Mucosa of stomach (tissue), 1 donor: ENCODE data around the gene PPARD.
A peak's percentile ranks its signal among the peaks of the same experiment; 100 is the strongest.

Source experiments
- H3K27me3 ChIP-seq: one replicate; pipeline ENCODE4 v1.7.0; 2013; ENCODE audit warnings: mild to moderate bottlenecking, low read length; ENCODE audit not compliant: control insufficient read depth, insufficient read depth
- H3K36me3 ChIP-seq: one replicate; pipeline ENCODE4 v1.7.0; 2013; ENCODE audit warnings: low read length; ENCODE audit not compliant: control insufficient read depth, insufficient read depth
- H3K4me1 ChIP-seq: one replicate; pipeline ENCODE4 v1.7.0; 2013; ENCODE audit warnings: mild to moderate bottlenecking, low read length; ENCODE audit not compliant: control insufficient read depth, insufficient read depth
- H3K4me3 ChIP-seq: one replicate; pipeline ENCODE4 v1.7.0; 2013; ENCODE audit warnings: low read length
- H3K9ac ChIP-seq: one replicate; pipeline ENCODE4 v1.7.0; 2013; ENCODE audit warnings: mild to moderate bottlenecking, low read length, moderate library complexity
- H3K9me3 ChIP-seq: one replicate; pipeline ENCODE4 v1.7.0; 2013; ENCODE audit warnings: mild to moderate bottlenecking, low read length, moderate library complexity; ENCODE audit not compliant: control insufficient read depth
- donor health status: Pancreatic carcinoma.

Gene PPARD

DNA sequence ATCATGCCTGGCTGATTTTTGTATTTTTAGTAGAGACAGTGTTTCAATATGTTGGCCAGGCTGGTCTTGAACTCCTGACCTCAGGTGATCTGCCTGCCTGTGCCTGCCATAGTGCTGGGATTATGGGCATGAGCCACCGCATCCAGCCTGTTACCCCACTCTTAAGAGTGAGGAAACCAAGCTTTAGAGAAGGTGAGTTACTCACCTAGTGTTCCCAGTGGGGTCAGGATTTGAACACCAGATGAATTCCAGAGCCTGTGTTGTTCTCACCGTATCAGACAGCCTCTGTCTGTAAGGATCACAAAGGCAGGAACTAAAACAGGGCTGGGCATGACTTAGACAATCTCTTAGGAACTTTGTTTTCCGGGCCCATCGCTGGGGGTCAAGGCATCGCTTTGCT lies 100.3 kb downstream of the PPARD start:
- Histone ChIP-seq H3K27me3 (no peaks in the 10 kb centered on the region), H3K9ac (no peak overlapping the region), H3K36me3 (no peaks in the 10 kb centered on the region), H3K4me3 (no peak overlapping the region), H3K9me3 (no peaks in the 10 kb centered on the region), H3K4me1 (no peaks in the 10 kb centered on the region)

DNA sequence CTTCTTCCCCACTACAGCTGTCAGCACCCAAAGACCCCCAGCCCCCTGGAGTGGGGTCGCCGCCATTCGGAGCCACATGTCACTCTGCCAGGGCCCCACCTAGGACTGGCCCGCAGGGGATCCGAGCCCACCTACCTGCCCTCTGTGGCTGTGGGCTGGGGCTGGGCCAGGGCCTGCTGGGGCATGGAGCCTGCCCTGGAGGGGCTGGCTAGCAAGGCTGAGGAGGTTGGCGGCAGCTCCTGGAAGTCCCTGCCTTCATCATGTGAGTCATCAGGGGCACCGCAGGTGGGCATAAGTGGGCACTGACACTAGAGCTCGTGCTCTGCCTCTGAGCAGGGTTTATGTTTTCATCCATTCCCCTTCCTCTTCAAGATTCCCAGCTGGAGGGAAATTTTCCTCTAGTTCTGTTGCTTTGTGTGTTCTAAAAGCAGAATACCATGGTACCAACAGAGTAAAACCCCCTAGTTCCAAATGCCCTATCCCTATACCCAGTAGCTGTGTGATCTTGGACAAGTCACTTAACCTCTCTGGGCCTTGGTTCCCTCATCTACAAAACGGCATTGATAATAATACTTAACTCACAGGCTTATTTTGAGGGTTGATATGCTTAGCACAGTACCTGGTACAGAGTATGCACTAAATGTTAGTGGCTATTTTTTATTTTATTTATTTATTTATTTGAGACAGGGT lies 101.1 kb downstream of the PPARD start:
- Histone ChIP-seq H3K4me1 (no peaks in the 10 kb centered on the region), H3K36me3 (no peaks in the 10 kb centered on the region), H3K4me3 (no peak overlapping the region)

DNA sequence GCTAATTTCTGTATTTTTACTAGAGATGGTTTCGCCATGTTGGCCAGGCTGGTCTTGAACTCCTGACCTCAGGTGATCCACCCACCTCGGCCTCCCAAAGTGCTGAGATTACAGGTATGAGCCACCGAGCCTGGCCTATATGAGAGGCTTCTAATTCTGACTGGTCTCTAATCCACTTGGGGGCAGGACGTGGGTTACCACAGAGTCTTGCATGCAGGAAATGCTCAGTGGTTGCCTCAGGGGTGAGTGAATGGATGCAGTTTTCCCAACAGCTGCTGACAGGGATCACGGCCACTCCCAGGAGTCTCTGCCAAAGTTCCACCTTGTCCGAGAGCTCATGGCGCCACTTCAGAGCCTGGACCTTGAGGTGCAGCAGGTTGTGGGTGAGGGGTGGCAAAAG lies 103.3 kb downstream of the PPARD start:
- H3K9me3 ChIP-seq: no peaks in the 10 kb centered on the region
- no peaks in the 10 kb centered on the region for H3K36me3 ChIP-seq

More for the DNA sequence above, 101.1 kb downstream of the PPARD start:
- H3K9ac ChIP-seq: no peak overlapping the region
- H3K9me3 ChIP-seq: no peaks in the 10 kb centered on the region
- no peaks in the 10 kb centered on the region for H3K27me3 ChIP-seq

DNA sequence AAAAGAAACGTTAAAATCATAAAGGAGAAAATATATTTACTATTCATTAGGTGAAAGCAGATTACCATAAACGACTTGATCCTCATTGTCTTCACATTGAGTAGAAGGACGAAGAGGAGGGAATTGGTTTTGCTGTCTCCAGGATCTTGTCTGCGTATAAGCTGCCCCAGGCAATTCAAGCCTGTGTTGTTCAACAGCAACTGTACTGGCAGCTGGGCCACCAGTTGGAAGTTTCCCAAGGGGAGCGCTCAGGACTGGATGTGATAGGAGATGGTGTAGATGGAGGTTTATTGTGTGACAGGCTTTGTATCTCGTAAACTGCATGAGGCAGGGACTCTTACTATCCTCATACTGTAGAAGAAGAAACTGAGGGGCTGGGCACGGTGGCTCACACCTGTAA lies 105.8 kb downstream of the PPARD start:
- Histone ChIP-seq H3K4me3 (no peak overlapping the region), H3K9me3 (no peaks in the 10 kb centered on the region), H3K27me3 (no peaks in the 10 kb centered on the region), H3K9ac (no peak overlapping the region), H3K4me1 (peaks cover 13% of the 10 kb centered on the region), H3K36me3 (no peaks in the 10 kb centered on the region)

More for the DNA sequence above, 103.3 kb downstream of the PPARD start:
- Histone ChIP-seq H3K9ac (no peak overlapping the region), H3K27me3 (no peaks in the 10 kb centered on the region), H3K4me3 (no peak overlapping the region), H3K4me1 (no peaks in the 10 kb centered on the region)

DNA sequence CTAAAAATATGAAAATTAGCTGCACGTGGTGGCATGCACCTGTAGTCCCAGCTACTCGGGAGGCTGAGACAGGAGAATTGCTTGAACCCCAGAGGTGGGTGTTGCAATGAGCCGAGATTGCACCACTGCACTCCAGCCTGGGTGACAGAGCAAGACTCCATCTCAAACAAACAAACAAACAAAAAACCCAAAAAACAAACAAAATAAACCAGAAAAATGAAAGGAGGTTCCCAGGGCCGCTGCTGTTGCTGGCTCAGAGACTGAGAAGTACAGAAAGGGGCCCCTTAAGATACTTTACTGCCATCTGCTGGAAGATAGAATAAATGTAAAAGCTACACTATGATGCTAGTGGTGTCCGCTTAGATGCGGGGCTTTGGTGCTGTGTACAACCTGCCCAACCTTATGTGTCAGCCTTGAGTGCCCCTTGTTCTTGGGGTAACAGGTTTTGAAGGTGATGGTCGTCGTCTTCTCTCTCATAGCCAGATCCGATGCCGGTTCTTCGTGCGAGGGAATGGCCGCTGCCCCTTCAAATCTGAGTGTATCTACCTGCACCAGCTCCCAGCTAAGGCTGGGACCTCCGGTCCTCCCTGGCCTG lies 107.0 kb downstream of the PPARD start:
- no peaks in the 10 kb centered on the region for H3K36me3 ChIP-seq

DNA sequence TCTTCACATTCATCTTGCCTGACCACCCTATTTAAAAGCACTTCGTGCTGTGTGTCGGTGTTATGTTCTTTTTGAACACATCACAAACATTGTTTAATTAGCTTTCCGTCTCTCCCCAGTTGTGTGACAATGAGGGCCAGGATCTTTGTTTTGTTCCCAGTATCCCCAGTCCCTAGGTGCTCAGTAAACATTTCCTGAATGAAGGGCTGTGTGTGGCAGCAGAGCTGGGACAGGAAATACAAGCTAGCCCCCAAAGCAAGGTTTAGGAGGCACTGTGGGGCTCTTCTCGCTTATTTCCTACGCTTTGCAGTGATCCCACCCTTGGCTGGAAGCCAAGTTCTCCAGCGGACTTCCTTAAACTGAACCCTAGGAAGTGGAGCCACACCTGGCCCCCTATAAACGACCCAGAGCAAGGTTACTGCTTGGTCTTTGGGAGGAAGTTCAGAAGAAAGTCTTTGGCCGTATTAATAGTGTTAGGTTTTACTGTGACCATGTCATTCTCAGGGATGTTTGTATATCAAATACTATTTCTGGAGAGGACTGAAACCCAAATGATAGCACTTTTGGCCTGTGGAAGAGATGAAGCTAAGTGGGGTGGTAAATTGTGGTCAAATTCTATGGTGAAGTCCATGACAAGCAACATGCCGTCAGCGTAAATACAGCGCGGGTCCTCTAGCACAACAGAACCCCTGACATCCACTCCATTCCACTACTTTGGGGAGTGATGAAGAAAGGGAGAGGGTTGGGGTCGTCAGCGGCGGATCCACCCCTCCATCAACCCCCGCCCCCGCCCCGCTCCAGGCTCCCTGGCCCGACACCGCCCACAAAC lies 109.2 kb downstream of the PPARD start:
- no peaks in the 10 kb centered on the region for H3K9me3 ChIP-seq
- no peak overlapping the region for H3K9ac ChIP-seq
- H3K36me3 ChIP-seq: no peaks in the 10 kb centered on the region
- H3K4me1 ChIP-seq: peaks cover 17% of the 10 kb centered on the region
- no peak overlapping the region for H3K4me3 ChIP-seq
- H3K27me3 ChIP-seq: no peaks in the 10 kb centered on the region

More for the DNA sequence above, 107.0 kb downstream of the PPARD start:
- H3K9me3 ChIP-seq: no peaks in the 10 kb centered on the region
- H3K9ac ChIP-seq: no peak overlapping the region
- no peak overlapping the region for H3K4me3 ChIP-seq
- no peaks in the 10 kb centered on the region for H3K27me3 ChIP-seq
- peaks cover 17% of the 10 kb centered on the region for H3K4me1 ChIP-seq

DNA sequence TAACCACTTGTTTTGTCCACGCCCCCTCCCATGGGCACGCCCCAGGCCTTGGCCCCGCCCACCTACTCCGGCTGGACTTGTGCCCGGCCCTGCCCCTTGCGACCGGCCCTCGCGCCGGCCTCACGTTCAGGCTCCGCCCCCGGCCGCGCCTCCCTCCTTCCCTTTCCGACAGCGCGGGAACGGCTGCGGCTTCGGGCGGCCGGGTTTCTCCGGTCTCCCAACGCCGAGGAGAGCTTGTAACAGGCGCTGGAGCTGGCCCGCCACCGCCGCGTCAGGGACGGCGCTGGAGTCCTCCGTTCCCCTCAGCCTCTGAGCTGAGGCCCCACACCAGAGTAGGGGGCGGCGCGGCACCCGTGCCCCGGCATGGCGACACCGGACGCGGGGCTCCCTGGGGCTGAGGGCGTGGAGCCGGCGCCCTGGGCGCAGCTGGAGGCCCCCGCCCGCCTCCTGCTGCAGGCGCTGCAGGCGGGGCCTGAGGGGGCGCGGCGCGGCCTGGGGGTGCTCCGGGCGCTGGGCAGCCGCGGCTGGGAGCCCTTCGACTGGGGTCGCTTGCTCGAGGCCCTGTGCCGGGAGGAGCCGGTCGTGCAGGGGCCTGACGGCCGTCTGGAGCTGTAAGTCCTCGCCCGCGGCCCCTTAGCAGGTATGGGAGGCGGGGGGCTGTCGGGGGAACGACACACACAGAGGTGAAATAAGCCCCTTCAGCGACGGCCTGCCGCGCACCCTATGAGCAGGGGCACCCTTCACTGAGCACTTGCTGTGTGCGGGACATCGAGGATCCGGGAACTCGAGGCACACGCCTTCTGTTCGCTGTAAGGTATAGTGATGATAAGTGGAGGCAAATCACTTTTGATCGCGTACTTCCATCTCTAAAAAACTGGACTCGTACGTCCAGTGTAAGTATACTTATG lies 110.1 kb downstream of the PPARD start, which contains the start of gene FANCE:
Gene FANCE (plus strand): TSS at position 156 of the 908 bp plus-strand sequence. CDS start 208 bp downstream, at position 364.
- Histone ChIP-seq H3K9me3 (no peaks in the 10 kb centered on the region), H3K36me3 (no peaks in the 10 kb centered on the region), H3K9ac (peak within 1 kb of the TSS; percentile 33), H3K27me3 (no peaks in the 10 kb centered on the region), H3K4me1 (peaks cover 17% of the 10 kb centered on the region), H3K4me3 (no peak within 1 kb of the TSS)

DNA sequence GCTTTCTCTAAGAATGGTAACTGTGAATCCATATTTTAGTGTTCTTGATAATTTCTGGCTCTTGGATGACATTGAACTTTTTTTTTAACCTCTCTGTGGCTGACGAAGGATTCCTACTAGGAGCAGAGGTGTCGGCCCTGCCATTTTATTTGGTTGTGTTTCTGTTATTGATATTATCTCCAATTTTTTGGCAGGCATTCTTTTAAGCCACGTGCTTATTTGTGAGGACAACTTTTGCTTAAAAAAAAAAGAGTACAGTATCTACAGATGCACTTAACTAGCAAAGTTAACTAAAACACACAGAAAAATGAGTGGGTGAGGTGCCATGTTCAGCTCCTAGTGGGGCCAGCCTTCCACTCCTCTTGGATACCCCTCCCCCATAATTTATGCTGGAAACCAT lies 110.9 kb downstream of the PPARD start:
- Histone ChIP-seq H3K4me3 (no peak overlapping the region), H3K27me3 (no peaks in the 10 kb centered on the region), H3K36me3 (no peaks in the 10 kb centered on the region), H3K9ac (no peak overlapping the region), H3K4me1 (peaks cover 17% of the 10 kb centered on the region), H3K9me3 (no peaks in the 10 kb centered on the region)

- H3K4me1 ChIP-seq: peaks cover 17% of the 10 kb centered on the region
- H3K9me3 ChIP-seq: no peaks in the 10 kb centered on the region
- H3K4me3 ChIP-seq: no peak overlapping the region
- no peaks in the 10 kb centered on the region for H3K36me3 ChIP-seq
- no peaks in the 10 kb centered on the region for H3K27me3 ChIP-seq
- H3K9ac ChIP-seq: no peak overlapping the region
Measured at GRCh38 chr6:35454391-35455110, 112.2 kb downstream of the PPARD start.

DNA sequence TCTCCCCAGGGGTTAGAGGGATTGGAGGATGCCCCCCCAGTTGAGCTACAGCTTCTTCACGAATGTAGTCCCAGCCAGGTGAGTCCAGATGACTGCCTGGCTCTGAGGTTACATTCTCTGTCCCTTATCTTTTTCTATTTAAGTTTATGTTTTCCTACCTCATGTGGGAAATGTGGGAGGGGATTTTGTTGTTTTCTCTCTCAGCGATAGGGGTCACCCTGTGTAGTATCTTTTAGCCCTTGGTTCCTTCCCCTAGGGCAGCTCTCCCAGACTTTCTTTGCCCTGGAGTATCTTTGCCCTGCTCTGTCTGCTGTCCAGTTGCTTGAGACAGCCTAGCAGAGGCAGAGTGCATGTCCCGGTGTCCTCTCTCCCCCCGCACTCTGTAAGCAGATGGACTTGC lies 115.5 kb downstream of the PPARD start:
- peaks cover 6% of the 10 kb centered on the region for H3K4me1 ChIP-seq
- H3K36me3 ChIP-seq: no peaks in the 10 kb centered on the region
- H3K27me3 ChIP-seq: no peaks in the 10 kb centered on the region
- H3K9ac ChIP-seq: no peak overlapping the region
- H3K4me3 ChIP-seq: no peak overlapping the region
- H3K9me3 ChIP-seq: no peaks in the 10 kb centered on the region

DNA sequence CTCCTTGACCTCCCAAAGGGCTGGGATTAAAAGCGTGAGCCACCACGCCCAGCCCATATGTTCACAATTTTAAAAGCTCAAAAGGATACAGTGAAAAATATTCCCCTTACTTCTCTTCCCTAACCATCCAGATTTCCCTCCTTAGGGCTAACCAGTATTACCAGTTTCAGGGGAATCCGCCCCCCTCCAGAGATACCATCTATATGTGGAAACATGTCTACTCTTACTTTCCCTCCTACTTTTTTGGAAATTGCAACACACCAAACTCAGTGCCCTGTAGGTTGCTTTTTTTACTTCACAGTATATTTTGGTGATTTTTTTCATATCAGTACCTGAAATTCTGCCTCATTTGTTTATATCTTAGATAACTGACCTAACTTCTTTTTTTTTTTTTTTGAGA lies 118.9 kb downstream of the PPARD start:
- Histone ChIP-seq H3K9me3 (no peaks in the 10 kb centered on the region), H3K9ac (no peak overlapping the region), H3K27me3 (no peaks in the 10 kb centered on the region), H3K4me1 (no peaks in the 10 kb centered on the region), H3K36me3 (no peaks in the 10 kb centered on the region), H3K4me3 (no peak overlapping the region)
